Measurements from ENCODE around the gene KAT6B. TPM values are rescaled to one million over a fixed set of nuclear protein-coding genes. Genes with fewer than 3 reads are reported as not detected.

Gene KAT6B
- total and polyA plus RNA-seq, 7 donors = 5.8 to 77.0 (median 49.9) TPM

GRCh38 chr10:74924251-74924963, 98.0 kb downstream of the KAT6B start:
- no peaks in the 10 kb centered on the region for H3K36me3 ChIP-seq
- intact Hi-C loops (cut with DNase I) = loop anchor here (5.0 kb wide), 1 partner anchor 102 kb away; no protein-coding TSS in a partner anchor
- peaks cover 0 to 75% (median 65%) of the 10 kb centered on the region in 4 donors for H3K4me1 ChIP-seq
- DNase-seq = no peak
- no peaks in the 10 kb centered on the region for H3K9me3 ChIP-seq
- TF ChIP-seq POLR2AphosphoS5 (IDR thresholded peaks at IDR 0.05) (peak; percentile 12 to 61 (median 42)), CTCF (IDR thresholded peaks at IDR 0.05) (no peak)
- no peaks in the 10 kb centered on the region for H3K27me3 ChIP-seq
- H3K27ac ChIP-seq = peak overlapping the region; percentile 68 to 89 (median 77)
- 33 to 61% methylated on average over 5 of the region's 5 CpGs for WGBS, 2 donors
- H3K4me3 ChIP-seq = no peak overlapping the region

- TF ChIP-seq CTCF (IDR thresholded peaks at IDR 0.05) (no peak), EP300 (IDR thresholded peaks at IDR 0.05) (no peak), POLR2AphosphoS5 (IDR thresholded peaks at IDR 0.05) (no peak), POLR2A (IDR thresholded peaks at IDR 0.05) (no peak)
- DNase-seq = no peak
- intact Hi-C loops (cut with DNase I) = no loop called here
Measured at GRCh38 chr10:74925291-74925690, 98.9 kb downstream of the KAT6B start.

GRCh38 chr10:74925708-74926107, 99.3 kb downstream of the KAT6B start:
- no peak overlapping the region for H3K4me3 ChIP-seq
- 87 to 96% methylated on average over 4 of the region's 4 CpGs for WGBS, 2 donors
- H3K27ac ChIP-seq = peak overlapping the region; percentile 68 to 89 (median 77)
- DNase-seq = no peak
- H3K4me1 ChIP-seq = peaks cover 0 to 88% (median 71%) of the 10 kb centered on the region in 4 donors
- H3K36me3 ChIP-seq = no peaks in the 10 kb centered on the region
- H3K9me3 ChIP-seq = no peaks in the 10 kb centered on the region
- no peaks in the 10 kb centered on the region for H3K27me3 ChIP-seq
- no peak for TF ChIP-seq CTCF (IDR thresholded peaks at IDR 0.05)
- TF ChIP-seq POLR2A (IDR thresholded peaks at IDR 0.05) = no peak
- no peak for TF ChIP-seq EP300 (IDR thresholded peaks at IDR 0.05)
- no peak for TF ChIP-seq POLR2AphosphoS5 (IDR thresholded peaks at IDR 0.05)
- intact Hi-C loops (cut with DNase I) = no loop called here

More at GRCh38 chr10:74925291-74925690, 98.9 kb downstream of the KAT6B start:
- WGBS, 2 donors = 52 to 85% methylated on average over 1 of the region's 1 CpG
- Histone ChIP-seq H3K4me3 (no peak overlapping the region), H3K27me3 (no peaks in the 10 kb centered on the region), H3K36me3 (no peaks in the 10 kb centered on the region), H3K27ac (peak overlapping the region; percentile 68 to 89 (median 77)), H3K9me3 (no peaks in the 10 kb centered on the region), H3K4me1 (peaks cover 0 to 84% (median 71%) of the 10 kb centered on the region in 4 donors)

- no peak for TF ChIP-seq POLR2A (IDR thresholded peaks at IDR 0.05)
- no peak for TF ChIP-seq CTCF (IDR thresholded peaks at IDR 0.05)
- no peak for TF ChIP-seq POLR2AphosphoS5 (IDR thresholded peaks at IDR 0.05)
- no peak for TF ChIP-seq EP300 (IDR thresholded peaks at IDR 0.05)
- Histone ChIP-seq H3K36me3 (no peaks in the 10 kb centered on the region), H3K27ac (peak overlapping the region; percentile 70 to 89 (median 82)), H3K27me3 (no peaks in the 10 kb centered on the region), H3K4me3 (no peak overlapping the region), H3K4me1 (peaks cover 0 to 94% (median 75%) of the 10 kb centered on the region in 4 donors), H3K9me3 (no peaks in the 10 kb centered on the region)
- 21 to 73% methylated on average over 4 of the region's 4 CpGs for WGBS, 2 donors
- intact Hi-C loops (cut with DNase I) = no loop called here
- DNase-seq = no peak
Measured at GRCh38 chr10:74926791-74927585, 100.6 kb downstream of the KAT6B start.

All from sigmoid colon (tissue), 7 donors.